Cerebellar nuclear complex (tissue), 1 donor: ENCODE measurements around the gene VWC2.

Experiments
- DNase-seq, 2 experiments: peaks; one replicate each; lab custom pipeline; 2025; lab: John Stamatoyannopoulos, UW

Gene VWC2

GRCh38 chr7:49773218-49773935, at the start of gene VWC2:
Gene VWC2 (plus strand): TSS chr7:49773638. CDS start chr7:49775436, 1,798 bp downstream.
- DNase-seq, result no peak

GRCh38 chr7:49724071-49724470, 49.4 kb upstream of the VWC2 start:
- no peak for DNase-seq

- no peak for DNase-seq
These were observed 41.6 kb upstream of the VWC2 start for GRCh38 chr7:49731836-49732235.

- no peak for DNase-seq
These were observed 10.8 kb upstream of the VWC2 start for GRCh38 chr7:49762666-49763065.

- DNase-seq, result no peak
These were observed 9.6 kb upstream of the VWC2 start for GRCh38 chr7:49763791-49764190.

GRCh38 chr7:49766966-49767365, 6.5 kb upstream of the VWC2 start:
- no peak for DNase-seq

- DNase-seq, result no peak
These were observed 5.7 kb upstream of the VWC2 start for GRCh38 chr7:49767719-49768118.

GRCh38 chr7:49768254-49768653, 5.2 kb upstream of the VWC2 start:
- DNase-seq, result no peak

- DNase-seq, result no peak
These were observed 4.6 kb upstream of the VWC2 start for GRCh38 chr7:49768835-49769234.

- DNase-seq, result no peak
These were observed 4.1 kb upstream of the VWC2 start for GRCh38 chr7:49769285-49769857.

GRCh38 chr7:49770838-49771237, 2.6 kb upstream of the VWC2 start:
- no peak for DNase-seq

- no peak for DNase-seq
These were observed 1.8 kb upstream of the VWC2 start for GRCh38 chr7:49771427-49772176.

- DNase-seq, result no peak
These were observed 571 bp upstream of the VWC2 start for GRCh38 chr7:49772916-49773217.

GRCh38 chr7:49773936-49774458, 559 bp downstream of the VWC2 start:
- DNase-seq, result no peak

GRCh38 chr7:49774459-49775064, 1.1 kb downstream of the VWC2 start:
- no peak for DNase-seq

GRCh38 chr7:49775065-49775948, 1.9 kb downstream of the VWC2 start:
- DNase-seq, result peak in 1 of 2 experiments; percentile 16

- DNase-seq, result no peak
These were observed 2.6 kb downstream of the VWC2 start for GRCh38 chr7:49775949-49776443.

- DNase-seq, result peak; percentile 48 to 58
These were observed 3.6 kb downstream of the VWC2 start for GRCh38 chr7:49776994-49777393.

GRCh38 chr7:49778731-49779270, 5.4 kb downstream of the VWC2 start:
- DNase-seq, result no peak

- no peak for DNase-seq
These were observed 7.5 kb downstream of the VWC2 start for GRCh38 chr7:49780953-49781352.

- DNase-seq, result no peak
These were observed 8.6 kb downstream of the VWC2 start for GRCh38 chr7:49781996-49782395.
